Measurements from ENCODE around the gene RPL27A. TPM values are rescaled to one million over a fixed set of nuclear protein-coding genes. Genes with fewer than 3 reads are reported as not detected.
A peak's percentile ranks its signal among the peaks of the same experiment; 100 is the strongest.

RPL27A gene
- total RNA-seq, 1 experiment from 2014 or later, result 1,055 TPM

DNA sequence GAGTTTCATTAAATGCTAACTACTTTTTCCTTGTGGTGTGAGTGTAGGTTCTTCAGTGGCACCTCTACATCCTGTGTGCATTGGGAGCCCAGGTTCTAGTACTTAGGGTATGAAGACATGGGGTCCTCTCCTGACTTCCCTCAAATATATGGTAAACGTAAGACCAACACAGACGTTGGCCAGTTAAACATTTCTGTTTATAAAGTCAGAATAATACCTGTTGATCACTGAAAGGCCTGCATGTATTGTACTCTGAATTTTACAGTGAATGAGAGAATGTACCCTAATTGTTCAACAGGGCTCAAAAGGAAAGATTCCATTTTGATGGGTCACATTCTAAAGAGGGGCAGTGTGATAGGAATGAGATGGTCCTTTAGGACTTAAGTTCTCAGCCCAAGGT is 3.2 kb downstream of the RPL27A start:
- H3K4me3 ChIP-seq (replicated peaks in 1 of 2; ENCODE audit: low read depth in 1 of 2, low read length in 2 of 2), result no peak overlapping the region
- ChIA-PET RAD21 (ENCODE audit: low non-redundant PET in 1 of 2, low total read pairs in 2 of 2, uncharacterized antibody in 2 of 2, unreplicated experiment in 2 of 2) (no interaction called here), CTCF (no interaction called here), POLR2A (interaction anchor here (1.5 kb wide), 1 partner anchor 29 kb away, joined by 3 read pairs; no protein-coding TSS in a partner anchor)
- intact Hi-C loops (cut with micrococcal nuclease), result loop anchor here (5.0 kb wide), 2 partner anchors 186 to 276 kb away; partner anchors contain the start of gene TMEM9B
- H3K4me2 ChIP-seq (ENCODE audit: low read length), result peak overlapping the region; percentile 80
- TF ChIP-seq TCF7L2 (IDR thresholded peaks at IDR 0.05; ENCODE audit: borderline replicate concordance, extremely low read depth, insufficient read depth, insufficient read length) (no peak), ZNF274 (IDR thresholded peaks at IDR 0.05; ENCODE audit: low read depth, low read length) (no peak), SP1 (IDR thresholded peaks at IDR 0.05; ENCODE audit: low read depth) (no peak), ZFX (IDR thresholded peaks at IDR 0.05) (no peak), ELF1 (IDR thresholded peaks at IDR 0.05; ENCODE audit: borderline replicate concordance, low read depth) (no peak), EGR1 (IDR thresholded peaks at IDR 0.05; ENCODE audit: low read depth) (no peak), EZH2 (IDR thresholded peaks at IDR 0.05) (no peak), POLR2AphosphoS5 (IDR thresholded peaks at IDR 0.05; ENCODE audit: low read depth, low read length) (no peak), YY1 (IDR thresholded peaks at IDR 0.05; ENCODE audit: extremely low read depth, insufficient replicate concordance, low read depth, low read length) (no peak), POLR2A (IDR thresholded peaks at IDR 0.05; ENCODE audit: borderline replicate concordance, extremely low read depth, insufficient read depth, insufficient read length) (no peak), SIN3A (IDR thresholded peaks at IDR 0.05; ENCODE audit: low read depth) (no peak), JUND (IDR thresholded peaks at IDR 0.05) (no peak), SRF (IDR thresholded peaks at IDR 0.05; ENCODE audit: low read depth) (no peak)
- TF ChIP-seq, protein P1, sequence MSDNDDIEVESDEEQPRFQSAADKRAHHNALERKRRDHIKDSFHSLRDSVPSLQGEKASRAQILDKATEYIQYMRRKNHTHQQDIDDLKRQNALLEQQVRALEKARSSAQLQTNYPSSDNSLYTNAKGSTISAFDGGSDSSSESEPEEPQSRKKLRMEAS (IDR thresholded peaks at IDR 0.05), result no peak
- TF ChIP-seq, protein P2, sequence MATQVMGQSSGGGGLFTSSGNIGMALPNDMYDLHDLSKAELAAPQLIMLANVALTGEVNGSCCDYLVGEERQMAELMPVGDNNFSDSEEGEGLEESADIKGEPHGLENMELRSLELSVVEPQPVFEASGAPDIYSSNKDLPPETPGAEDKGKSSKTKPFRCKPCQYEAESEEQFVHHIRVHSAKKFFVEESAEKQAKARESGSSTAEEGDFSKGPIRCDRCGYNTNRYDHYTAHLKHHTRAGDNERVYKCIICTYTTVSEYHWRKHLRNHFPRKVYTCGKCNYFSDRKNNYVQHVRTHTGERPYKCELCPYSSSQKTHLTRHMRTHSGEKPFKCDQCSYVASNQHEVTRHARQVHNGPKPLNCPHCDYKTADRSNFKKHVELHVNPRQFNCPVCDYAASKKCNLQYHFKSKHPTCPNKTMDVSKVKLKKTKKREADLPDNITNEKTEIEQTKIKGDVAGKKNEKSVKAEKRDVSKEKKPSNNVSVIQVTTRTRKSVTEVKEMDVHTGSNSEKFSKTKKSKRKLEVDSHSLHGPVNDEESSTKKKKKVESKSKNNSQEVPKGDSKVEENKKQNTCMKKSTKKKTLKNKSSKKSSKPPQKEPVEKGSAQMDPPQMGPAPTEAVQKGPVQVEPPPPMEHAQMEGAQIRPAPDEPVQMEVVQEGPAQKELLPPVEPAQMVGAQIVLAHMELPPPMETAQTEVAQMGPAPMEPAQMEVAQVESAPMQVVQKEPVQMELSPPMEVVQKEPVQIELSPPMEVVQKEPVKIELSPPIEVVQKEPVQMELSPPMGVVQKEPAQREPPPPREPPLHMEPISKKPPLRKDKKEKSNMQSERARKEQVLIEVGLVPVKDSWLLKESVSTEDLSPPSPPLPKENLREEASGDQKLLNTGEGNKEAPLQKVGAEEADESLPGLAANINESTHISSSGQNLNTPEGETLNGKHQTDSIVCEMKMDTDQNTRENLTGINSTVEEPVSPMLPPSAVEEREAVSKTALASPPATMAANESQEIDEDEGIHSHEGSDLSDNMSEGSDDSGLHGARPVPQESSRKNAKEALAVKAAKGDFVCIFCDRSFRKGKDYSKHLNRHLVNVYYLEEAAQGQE (IDR thresholded peaks at IDR 0.05; ENCODE audit: low read depth), result no peak
- TF ChIP-seq, protein P3, sequence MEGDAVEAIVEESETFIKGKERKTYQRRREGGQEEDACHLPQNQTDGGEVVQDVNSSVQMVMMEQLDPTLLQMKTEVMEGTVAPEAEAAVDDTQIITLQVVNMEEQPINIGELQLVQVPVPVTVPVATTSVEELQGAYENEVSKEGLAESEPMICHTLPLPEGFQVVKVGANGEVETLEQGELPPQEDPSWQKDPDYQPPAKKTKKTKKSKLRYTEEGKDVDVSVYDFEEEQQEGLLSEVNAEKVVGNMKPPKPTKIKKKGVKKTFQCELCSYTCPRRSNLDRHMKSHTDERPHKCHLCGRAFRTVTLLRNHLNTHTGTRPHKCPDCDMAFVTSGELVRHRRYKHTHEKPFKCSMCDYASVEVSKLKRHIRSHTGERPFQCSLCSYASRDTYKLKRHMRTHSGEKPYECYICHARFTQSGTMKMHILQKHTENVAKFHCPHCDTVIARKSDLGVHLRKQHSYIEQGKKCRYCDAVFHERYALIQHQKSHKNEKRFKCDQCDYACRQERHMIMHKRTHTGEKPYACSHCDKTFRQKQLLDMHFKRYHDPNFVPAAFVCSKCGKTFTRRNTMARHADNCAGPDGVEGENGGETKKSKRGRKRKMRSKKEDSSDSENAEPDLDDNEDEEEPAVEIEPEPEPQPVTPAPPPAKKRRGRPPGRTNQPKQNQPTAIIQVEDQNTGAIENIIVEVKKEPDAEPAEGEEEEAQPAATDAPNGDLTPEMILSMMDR (IDR thresholded peaks at IDR 0.05 in 2 of 3, conservative IDR thresholded peaks at IDR 0.05 in 1 of 3; ENCODE audit: borderline replicate concordance in 1 of 3, insufficient read depth in 1 of 3, low read depth in 2 of 3, low read length in 2 of 3), result no peak
- TF ChIP-seq, protein P4, sequence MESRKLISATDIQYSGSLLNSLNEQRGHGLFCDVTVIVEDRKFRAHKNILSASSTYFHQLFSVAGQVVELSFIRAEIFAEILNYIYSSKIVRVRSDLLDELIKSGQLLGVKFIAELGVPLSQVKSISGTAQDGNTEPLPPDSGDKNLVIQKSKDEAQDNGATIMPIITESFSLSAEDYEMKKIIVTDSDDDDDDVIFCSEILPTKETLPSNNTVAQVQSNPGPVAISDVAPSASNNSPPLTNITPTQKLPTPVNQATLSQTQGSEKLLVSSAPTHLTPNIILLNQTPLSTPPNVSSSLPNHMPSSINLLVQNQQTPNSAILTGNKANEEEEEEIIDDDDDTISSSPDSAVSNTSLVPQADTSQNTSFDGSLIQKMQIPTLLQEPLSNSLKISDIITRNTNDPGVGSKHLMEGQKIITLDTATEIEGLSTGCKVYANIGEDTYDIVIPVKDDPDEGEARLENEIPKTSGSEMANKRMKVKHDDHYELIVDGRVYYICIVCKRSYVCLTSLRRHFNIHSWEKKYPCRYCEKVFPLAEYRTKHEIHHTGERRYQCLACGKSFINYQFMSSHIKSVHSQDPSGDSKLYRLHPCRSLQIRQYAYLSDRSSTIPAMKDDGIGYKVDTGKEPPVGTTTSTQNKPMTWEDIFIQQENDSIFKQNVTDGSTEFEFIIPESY (IDR thresholded peaks at IDR 0.05; ENCODE audit: extremely low read depth, insufficient replicate concordance, low read length), result no peak
- TF ChIP-seq, protein P5, sequence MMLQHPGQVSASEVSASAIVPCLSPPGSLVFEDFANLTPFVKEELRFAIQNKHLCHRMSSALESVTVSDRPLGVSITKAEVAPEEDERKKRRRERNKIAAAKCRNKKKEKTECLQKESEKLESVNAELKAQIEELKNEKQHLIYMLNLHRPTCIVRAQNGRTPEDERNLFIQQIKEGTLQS (IDR thresholded peaks at IDR 0.05), result no peak
- H3K9ac ChIP-seq (ENCODE audit: low read length), result peak overlapping the region; percentile 99
- ATAC-seq (no peak), DNase-seq (ENCODE audit: low read depth, low spot score) (no peak)
- no peaks in the 10 kb centered on the region for H3K9me3 ChIP-seq (ENCODE audit: control insufficient read depth in 1 of 2, insufficient read depth in 1 of 2, low read depth in 1 of 2, low read length in 2 of 2)
- peaks cover 68% of the 10 kb centered on the region for H3K79me2 ChIP-seq (ENCODE audit: insufficient read depth, low read length)
- peak overlapping the region; percentile 97 for H3K27ac ChIP-seq (ENCODE audit: low read depth, low read length)
- peaks cover 3% of the 10 kb centered on the region; the same call in 1 of the 2 replicates for H4K20me1 ChIP-seq (ENCODE audit: insufficient read depth)
- H3K9me2 ChIP-seq (ENCODE audit: insufficient read depth), result no peaks in the 10 kb centered on the region
- H2AFZ ChIP-seq (ENCODE audit: low read depth, low read length, poor library complexity, severe bottlenecking), result no peak overlapping the region
- H3K4me1 ChIP-seq (ENCODE audit: control insufficient read depth in 1 of 2, insufficient read depth in 2 of 2, low read length in 2 of 2), result peaks cover 27 to 64% of the 10 kb centered on the region in 2 experiments
- BruUV-seq (replicated peaks), result no TSS peak
- peaks cover 24 to 42% of the 10 kb centered on the region in 2 experiments for H3K36me3 ChIP-seq (ENCODE audit: control insufficient read depth in 1 of 2, insufficient read depth in 2 of 2, low read length in 2 of 2)
- no peaks in the 10 kb centered on the region for H3K27me3 ChIP-seq (ENCODE audit: insufficient read depth, low read length)
